H1 (cell line): ENCODE data around the gene NYAP2.

Source experiments
- CHD2 ChIP-seq: IDR thresholded peaks from 2 replicates; pipeline ENCODE4 v1.6.1; 2012; ENCODE audit warnings: low read length, improper control_type of control experiment
- EZH2 ChIP-seq: fragments of 200-600 bp; sonication (generic); IDR thresholded peaks from 2 replicates; pipeline ENCODE4 v1.7.1; 2012; ENCODE audit warnings: low read depth, mild to moderate bottlenecking, moderate library complexity, low read length, inconsistent platforms; ENCODE audit not compliant: severe bottlenecking
- MAFK ChIP-seq: IDR thresholded peaks from 2 replicates; pipeline ENCODE4 v1.6.1; 2012; ENCODE audit warnings: low read depth, mild to moderate bottlenecking, improper control_type of control experiment, low read length
- POLR2A ChIP-seq, 2 experiments: IDR thresholded peaks; 1 replicate in 1 of 2; 2 replicates in 1 of 2; pipeline ENCODE4 v1.6.1; 2011; ENCODE audit warnings: low read depth in 2 of 2, low read length in 2 of 2, mild to moderate bottlenecking in 2 of 2; ENCODE audit errors: control extremely low read depth in 1 of 2
- TF ChIP-seq, protein P1 (sequence below): IDR thresholded peaks from 2 replicates; pipeline ENCODE4 v1.6.1; 2012; ENCODE audit warnings: inconsistent platforms

GRCh38 chr2:225411452-225411851, 11.9 kb downstream of the NYAP2 start:
- TF ChIP-seq, protein P1, sequence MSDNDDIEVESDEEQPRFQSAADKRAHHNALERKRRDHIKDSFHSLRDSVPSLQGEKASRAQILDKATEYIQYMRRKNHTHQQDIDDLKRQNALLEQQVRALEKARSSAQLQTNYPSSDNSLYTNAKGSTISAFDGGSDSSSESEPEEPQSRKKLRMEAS: no peak
- TF ChIP-seq POLR2A (IDR thresholded peaks at IDR 0.05; ENCODE audit: control extremely low read depth in 1 of 2, low read depth in 2 of 2, low read length in 2 of 2): no peak
- TF ChIP-seq EZH2: no peak
- TF ChIP-seq CHD2: no peak
- no peak for TF ChIP-seq MAFK
